ENCODE results near the gene ZNF410.
"Not testable (repeated sequence)": the region's sequence is repeated elsewhere in the genome, so short reads cannot be mapped to it uniquely, and the experiment has no call there.

Gene ZNF410

DNA sequence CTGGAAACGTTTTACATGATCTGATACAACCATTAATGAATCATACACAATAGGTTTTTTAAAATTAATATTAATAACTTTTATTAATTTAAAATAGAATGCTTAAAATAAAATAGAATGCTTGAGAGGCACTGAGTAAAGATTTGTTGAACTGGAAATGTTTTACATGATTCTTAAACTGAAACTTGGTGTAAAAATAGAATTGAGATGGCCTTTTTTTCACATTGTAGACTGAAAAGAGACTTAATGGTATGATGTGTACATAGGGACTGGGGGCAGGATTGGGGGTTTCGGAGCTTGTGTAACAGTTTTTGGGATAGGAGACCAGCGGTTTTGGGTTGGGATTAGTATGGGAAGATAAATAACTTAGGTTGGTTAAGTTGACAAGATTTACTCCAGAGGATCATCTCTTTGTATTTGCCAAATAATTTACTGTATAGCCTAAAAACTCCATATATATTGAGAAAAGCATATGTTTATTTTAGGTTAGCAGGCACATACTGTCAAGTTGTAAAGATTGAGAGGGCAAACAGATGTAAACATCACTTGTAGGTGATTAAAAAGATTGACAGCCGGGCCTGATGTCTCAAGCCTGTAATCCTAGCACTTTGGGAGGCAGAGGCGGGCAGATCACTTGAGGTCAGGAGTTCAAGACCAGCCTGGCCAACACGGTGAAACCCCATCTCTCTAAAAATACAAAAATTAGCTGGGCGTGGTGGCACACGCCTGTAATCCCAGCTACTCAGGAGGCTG, 2.0 kb upstream of the ZNF410 start:
- POLR2A ChIA-PET: no interaction called here
- TF ChIP-seq PKNOX1 (IDR thresholded peaks at IDR 0.05): peak; percentile 96
- TF ChIP-seq ZNF384 (IDR thresholded peaks at IDR 0.05): no peak
- no peak for DNase-seq (ENCODE audit: extremely low spot score)
- CTCF ChIA-PET: no interaction called here

GRCh38 chr14:73887318-73887616, 608 bp downstream of the ZNF410 start:
- CTCF ChIA-PET: no interaction called here

DNA sequence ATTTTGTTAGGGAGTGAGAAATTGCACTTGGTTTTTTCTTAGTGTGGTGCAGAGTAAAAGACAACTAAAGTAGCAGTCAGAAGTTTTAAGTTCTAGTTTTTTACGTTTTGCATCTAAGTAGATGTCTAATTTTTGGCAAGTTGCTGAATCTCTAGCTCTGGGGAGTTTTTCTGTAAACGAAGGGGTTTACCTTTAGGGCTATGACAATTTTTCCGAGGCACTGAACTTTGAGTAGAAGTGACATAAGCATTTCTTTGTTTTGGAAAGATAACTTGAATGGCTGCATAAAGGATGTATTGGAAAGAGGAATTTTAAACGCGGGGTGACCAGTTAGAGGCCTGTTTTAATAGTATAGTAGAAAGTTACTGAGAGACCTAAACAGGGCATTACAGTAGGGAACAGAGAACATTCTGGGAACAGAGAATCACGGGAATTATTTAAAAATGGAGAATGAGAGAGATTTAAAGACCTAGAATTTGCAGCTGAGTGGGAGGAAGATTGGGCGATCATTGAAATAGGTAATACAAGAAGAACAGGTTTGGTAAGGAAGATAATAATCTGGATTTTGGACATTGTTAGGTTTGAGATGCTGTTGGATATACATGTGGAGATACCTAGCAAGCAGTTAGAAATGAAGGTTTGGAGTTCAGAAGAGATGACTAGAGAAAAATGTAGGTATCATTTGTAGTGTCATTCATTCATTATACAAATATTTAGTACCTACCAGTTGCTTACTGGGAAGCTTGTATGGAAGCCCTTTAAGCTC, 1.2 kb downstream of the ZNF410 start:
- no peak for DNase-seq (ENCODE audit: extremely low spot score)
- ChIA-PET CTCF (no interaction called here), POLR2A (interaction anchor here (1.3 to 1.4 kb wide), 3 partner anchors 40 to 175 kb away, joined by 5 to 7 read pairs (median 5); no protein-coding TSS in a partner anchor)
- no peak for TF ChIP-seq NFRKB (IDR thresholded peaks at IDR 0.05)
- TF ChIP-seq BHLHE40 (IDR thresholded peaks at IDR 0.05; ENCODE audit: borderline replicate concordance): no peak
- TF ChIP-seq ZNF384 (IDR thresholded peaks at IDR 0.05): no peak
- TF ChIP-seq ARNT (IDR thresholded peaks at IDR 0.05): no peak
- no peak for TF ChIP-seq HDGF (IDR thresholded peaks at IDR 0.05; ENCODE audit: borderline replicate concordance)
- no peak for TF ChIP-seq PKNOX1 (IDR thresholded peaks at IDR 0.05)
- no peak for TF ChIP-seq ELF4 (IDR thresholded peaks at IDR 0.05)

More at GRCh38 chr14:73887318-73887616, 608 bp downstream of the ZNF410 start:
- POLR2A ChIA-PET: interaction anchor here (1.0 to 1.8 kb wide), 14 partner anchors 9 to 175 kb away, joined by 3 to 25 read pairs (median 5); partner anchors contain the start of genes COQ6, FAM161B and PTGR2
- TF ChIP-seq L3MBTL2 (conservative IDR thresholded peaks at IDR 0.05) (no peak), CTBP1 (IDR thresholded peaks at IDR 0.05; ENCODE audit: borderline replicate concordance) (no peak), FOXA1 (IDR thresholded peaks at IDR 0.05) (no peak), NFRKB (IDR thresholded peaks at IDR 0.05) (no peak), ARNT (IDR thresholded peaks at IDR 0.05) (no peak), FOXM1 (IDR thresholded peaks at IDR 0.05; ENCODE audit: borderline replicate concordance) (no peak), SP1 (IDR thresholded peaks at IDR 0.05) (no peak), TARDBP (IDR thresholded peaks at IDR 0.05) (no peak), ELF4 (IDR thresholded peaks at IDR 0.05) (no peak), HDGF (IDR thresholded peaks at IDR 0.05; ENCODE audit: borderline replicate concordance) (no peak), SUZ12 (IDR thresholded peaks at IDR 0.05) (no peak)
- DNase-seq (ENCODE audit: extremely low spot score): no peak

DNA sequence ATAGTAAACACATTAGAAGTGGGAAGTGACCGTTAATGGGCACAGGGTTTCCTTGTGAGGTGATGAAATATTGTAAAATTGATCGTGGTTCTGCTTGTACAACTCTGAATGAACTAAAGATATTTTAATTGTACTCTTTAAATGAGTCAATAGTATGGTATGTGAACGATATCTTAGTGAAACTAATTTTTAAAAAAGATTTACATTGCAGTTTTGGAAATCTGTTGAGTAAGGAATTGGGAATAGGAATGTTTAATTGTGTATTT, 1.7 kb downstream of the ZNF410 start:
- ChIA-PET POLR2A (no interaction called here), CTCF (no interaction called here)
- no peak for DNase-seq (ENCODE audit: extremely low spot score)

GRCh38 chr14:73888971-73889370, 2.3 kb downstream of the ZNF410 start:
- CTCF ChIA-PET: no interaction called here
- TF ChIP-seq ZNF384 (IDR thresholded peaks at IDR 0.05): no peak
- TF ChIP-seq FOXA1 (IDR thresholded peaks at IDR 0.05): no peak
- TF ChIP-seq FOXK2 (IDR thresholded peaks at IDR 0.05): no peak
- TF ChIP-seq HDGF (IDR thresholded peaks at IDR 0.05; ENCODE audit: borderline replicate concordance): no peak
- no peak for TF ChIP-seq SP1 (IDR thresholded peaks at IDR 0.05)
- no peak for TF ChIP-seq PKNOX1 (IDR thresholded peaks at IDR 0.05)
- no peak for TF ChIP-seq L3MBTL2 (conservative IDR thresholded peaks at IDR 0.05)
- no peak for TF ChIP-seq FOXM1 (IDR thresholded peaks at IDR 0.05; ENCODE audit: borderline replicate concordance)
- no peak for TF ChIP-seq LEF1 (IDR thresholded peaks at IDR 0.05; ENCODE audit: borderline replicate concordance)
- no peak for TF ChIP-seq SUZ12 (IDR thresholded peaks at IDR 0.05)
- no peak for TF ChIP-seq ELF4 (IDR thresholded peaks at IDR 0.05)
- no peak for TF ChIP-seq CTBP1 (IDR thresholded peaks at IDR 0.05; ENCODE audit: borderline replicate concordance)
- TF ChIP-seq TARDBP (IDR thresholded peaks at IDR 0.05): no peak
- TF ChIP-seq BHLHE40 (IDR thresholded peaks at IDR 0.05; ENCODE audit: borderline replicate concordance): no peak
- no peak for TF ChIP-seq ARNT (IDR thresholded peaks at IDR 0.05)
- no peak for TF ChIP-seq NFRKB (IDR thresholded peaks at IDR 0.05)
- POLR2A ChIA-PET: no interaction called here
- no peak for DNase-seq (ENCODE audit: extremely low spot score)

More for the DNA sequence above, 1.7 kb downstream of the ZNF410 start:
- TF ChIP-seq SP1 (IDR thresholded peaks at IDR 0.05) (no peak), FOXM1 (IDR thresholded peaks at IDR 0.05; ENCODE audit: borderline replicate concordance) (no peak), FOXA1 (IDR thresholded peaks at IDR 0.05) (no peak), ELF4 (IDR thresholded peaks at IDR 0.05) (no peak), NFRKB (IDR thresholded peaks at IDR 0.05) (no peak), L3MBTL2 (conservative IDR thresholded peaks at IDR 0.05) (no peak), SUZ12 (IDR thresholded peaks at IDR 0.05) (no peak), CTBP1 (IDR thresholded peaks at IDR 0.05; ENCODE audit: borderline replicate concordance) (no peak), LEF1 (IDR thresholded peaks at IDR 0.05; ENCODE audit: borderline replicate concordance) (no peak)

DNA sequence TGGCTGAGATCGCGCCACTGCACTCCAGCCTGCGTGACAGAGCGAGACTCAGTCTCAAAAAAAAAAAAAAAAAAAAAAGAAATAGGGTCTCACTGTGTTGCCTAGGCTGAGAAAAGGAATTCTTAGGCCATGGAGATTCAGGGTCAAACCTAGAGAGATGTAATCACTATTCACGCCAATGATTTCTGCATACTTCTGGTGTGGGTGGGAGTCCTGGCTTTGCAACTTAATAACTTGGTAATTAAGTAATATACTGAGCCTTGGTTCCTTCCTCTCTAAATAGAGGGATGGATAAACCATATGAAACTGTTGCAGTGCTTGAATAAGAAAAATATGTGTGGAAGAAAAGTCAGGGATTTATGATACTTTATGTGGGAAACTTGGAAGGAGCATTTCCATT, 2.7 kb downstream of the ZNF410 start:
- CTCF ChIA-PET: no interaction called here
- POLR2A ChIA-PET: no interaction called here
- TF ChIP-seq FOXA1 (IDR thresholded peaks at IDR 0.05) (no peak), FOXK2 (IDR thresholded peaks at IDR 0.05) (no peak), HDGF (IDR thresholded peaks at IDR 0.05; ENCODE audit: borderline replicate concordance) (no peak), FOXM1 (IDR thresholded peaks at IDR 0.05; ENCODE audit: borderline replicate concordance) (no peak), SUZ12 (IDR thresholded peaks at IDR 0.05) (no peak)
- DNase-seq (ENCODE audit: extremely low spot score): no peak

GRCh38 chr14:73894180-73894687, 7.6 kb downstream of the ZNF410 start:
- POLR2A ChIA-PET: interaction anchor here (0.9 kb wide), 1 partner anchor 43 kb away, joined by 3 read pairs; the partner anchor contains the start of gene PTGR2
- DNase-seq (ENCODE audit: extremely low spot score); CTCF ChIA-PET: not testable (repeated sequence)
